Fibroblast of lung (primary cell): ENCODE data around the gene TMEM14A. TPM values are rescaled to one million over a fixed set of nuclear protein-coding genes. Genes with fewer than 3 reads are reported as not detected.
A peak's percentile ranks its signal among the peaks of the same experiment; 100 is the strongest.

ENCODE experiments used
- DNase-seq, 2 donors: peaks; one replicate each; pipeline versions ENCODE4 v3.0.0 to v3.0.0-alpha.2; 2010; ENCODE audit warnings: low read depth in 2 of 2
- H2AFZ ChIP-seq: 2 replicates; pipeline ENCODE4 v1.5.1; 2012; ENCODE audit warnings: low read length, control low read depth, inconsistent platforms
- H3K27ac ChIP-seq: 2 replicates; pipeline ENCODE4 v1.5.1; 2011; ENCODE audit warnings: low read length, control low read depth; ENCODE audit not compliant: insufficient read depth
- H3K27me3 ChIP-seq: 2 replicates; pipeline ENCODE4 v1.5.1; 2011; ENCODE audit warnings: mild to moderate bottlenecking, low read length; ENCODE audit not compliant: control insufficient read depth, insufficient read depth
- H3K36me3 ChIP-seq: 2 replicates; pipeline ENCODE4 v1.5.1; 2011; ENCODE audit warnings: low read length; ENCODE audit not compliant: control insufficient read depth, insufficient read depth
- H3K4me1 ChIP-seq: 2 replicates; pipeline ENCODE4 v1.5.1; 2011; ENCODE audit warnings: low read length; ENCODE audit not compliant: control insufficient read depth, insufficient read depth; ENCODE audit errors: extremely low read depth
- H3K4me2 ChIP-seq: 2 replicates; pipeline ENCODE4 v1.5.1; 2011; ENCODE audit warnings: low read length, control low read depth; ENCODE audit not compliant: insufficient read depth; ENCODE audit errors: extremely low read depth
- H3K4me3 ChIP-seq, 4 experiments: fragments of 200-600 bp in 1 of 4; sonication (generic) in 1 of 4; replicated peaks in 1 of 4; 2 replicates each; pipeline ENCODE4 v1.5.1; 2011 to 2016; ENCODE audit warnings: low read length in 4 of 4, low read depth in 3 of 4, mild to moderate bottlenecking in 3 of 4, control low read depth in 2 of 4, inconsistent platforms in 1 of 4, mixed read lengths in 1 of 4; ENCODE audit not compliant: insufficient read depth in 1 of 4; ENCODE audit errors: control extremely low read depth in 1 of 4
- H3K79me2 ChIP-seq: 2 replicates; pipeline ENCODE4 v1.5.1; 2012; ENCODE audit warnings: mild to moderate bottlenecking, low read length, inconsistent platforms; ENCODE audit not compliant: control insufficient read depth, insufficient read depth
- H3K9ac ChIP-seq: 2 replicates; pipeline ENCODE4 v1.5.1; 2011; ENCODE audit warnings: mild to moderate bottlenecking, low read length, control low read depth; ENCODE audit not compliant: insufficient read depth
- H3K9me3 ChIP-seq: 2 replicates; pipeline ENCODE4 v1.5.1; 2012; ENCODE audit warnings: low read depth, low read length; ENCODE audit not compliant: control insufficient read depth, insufficient read depth
- H4K20me1 ChIP-seq: 2 replicates; pipeline ENCODE4 v1.5.1; 2011; ENCODE audit warnings: low read length; ENCODE audit not compliant: control insufficient read depth, insufficient read depth; ENCODE audit errors: extremely low read depth
- EZH2 ChIP-seq: IDR thresholded peaks from 2 replicates; pipeline ENCODE4 v1.5.1; 2012; ENCODE audit warnings: low read length, control low read depth, mild to moderate bottlenecking; ENCODE audit errors: missing control alignments
- polyA minus RNA-seq: library from RNA; depleted of rRNA, polyadenylated mRNA; stranded (reverse); fragments of >200 nt; gene quantifications from 2 replicates; pipeline ENCODE4 v1.2.3, GENCODE V29; 2011; ENCODE audit warnings: low replicate concordance
- polyA plus RNA-seq, 2 donors: library from polyadenylated mRNA; depleted of rRNA in 1 of 2; stranded (reverse) in 1 of 2; unstranded in 1 of 2; fragments of >200 nt; gene quantifications; 2 replicates each; pipeline ENCODE4 v1.2.1, GENCODE V29; 2011 to 2012; ENCODE audit warnings: missing spikeins in 1 of 2
- total RNA-seq: library from RNA; depleted of rRNA; stranded (reverse); fragments of >200 nt; gene quantifications from 2 replicates; pipeline ENCODE4 v1.2.1, GENCODE V29; 2014
- TF ChIP-seq, protein P1 (sequence below), 2 donors: IDR thresholded peaks in 1 of 2; conservative IDR thresholded peaks in 1 of 2; 1 replicate in 1 of 2; 2 replicates in 1 of 2; pipeline ENCODE4 v1.5.1; 2011 to 2012; ENCODE audit warnings: low read length in 2 of 2, control low read depth in 1 of 2, inconsistent platforms in 1 of 2, low read depth in 1 of 2, mild to moderate bottlenecking in 1 of 2

TMEM14A gene, protein sequence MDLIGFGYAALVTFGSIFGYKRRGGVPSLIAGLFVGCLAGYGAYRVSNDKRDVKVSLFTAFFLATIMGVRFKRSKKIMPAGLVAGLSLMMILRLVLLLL
- 27.5 and 38.3 TPM in 2 replicates for total RNA-seq
- polyA plus RNA-seq: 41.6 and 49.0 TPM in 2 replicates
- polyA plus RNA-seq (2012): 39.0 and 42.5 TPM in 2 replicates
- 0.86 and 3.5 TPM in 2 replicates for polyA minus RNA-seq

DNA sequence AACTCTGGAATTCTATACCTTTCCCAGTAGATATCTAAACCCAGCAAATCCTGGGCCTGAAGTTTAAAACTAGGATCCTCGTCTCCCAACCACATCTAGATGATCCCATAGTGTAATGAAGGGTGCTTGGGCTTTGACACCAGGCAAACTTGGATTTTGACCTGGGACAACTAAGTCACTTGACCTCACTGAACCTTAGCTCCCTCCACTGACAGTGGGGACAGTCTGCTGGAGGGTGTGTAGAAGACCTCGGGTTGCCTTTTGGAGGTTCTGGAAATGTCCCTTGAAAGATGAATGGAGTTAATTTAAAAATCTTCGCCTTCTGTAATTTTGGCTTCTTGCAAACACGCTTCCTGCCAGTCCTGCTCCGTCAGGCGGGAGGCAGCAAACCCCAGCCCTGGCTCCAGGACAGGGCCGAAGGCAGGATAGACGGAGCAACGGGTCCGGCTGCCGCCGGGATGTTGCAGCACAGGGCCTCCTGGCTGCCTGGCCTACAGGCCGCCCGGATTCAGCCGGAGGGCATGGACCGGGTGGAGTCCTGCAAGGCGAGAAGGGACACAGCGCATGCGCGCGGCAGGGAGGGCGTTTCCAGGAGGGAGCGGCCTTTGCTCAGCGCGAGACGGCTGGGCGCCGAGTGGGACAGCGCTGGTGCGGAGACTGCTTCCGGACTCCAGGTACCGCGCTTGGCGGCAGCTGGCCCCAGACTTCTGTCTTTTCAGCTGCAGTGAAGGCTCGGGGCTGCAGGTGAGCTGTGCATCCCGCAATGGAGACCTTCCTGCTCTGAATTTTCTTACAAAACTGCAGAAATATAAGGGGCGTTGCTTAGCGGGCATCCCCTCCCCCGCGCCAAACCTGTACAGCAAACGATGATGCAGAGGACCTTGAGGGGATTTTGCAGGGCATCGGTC, at the start of gene TMEM14A:
Gene TMEM14A (plus strand): TSS at position 612 of the 908 bp plus-strand sequence. CDS start 5,990 bp downstream, outside the sequence.
- Histone ChIP-seq H3K4me3 (peak within 1 kb of the TSS; percentile 79 to 87 (median 82)), H3K9ac (peak within 1 kb of the TSS; percentile 65), H3K4me2 (peak within 1 kb of the TSS; percentile 55), H3K4me1 (peaks cover 4% of the 10 kb centered on the region), H3K27me3 (no peaks in the 10 kb centered on the region), H2AFZ (peak within 1 kb of the TSS; percentile 95), H4K20me1 (no peaks in the 10 kb centered on the region), H3K9me3 (no peaks in the 10 kb centered on the region), H3K36me3 (no peaks in the 10 kb centered on the region), H3K27ac (peak within 1 kb of the TSS; percentile 14), H3K79me2 (peaks cover 6% of the 10 kb centered on the region)
- TF ChIP-seq EZH2: no peak
- TF ChIP-seq, protein P1, sequence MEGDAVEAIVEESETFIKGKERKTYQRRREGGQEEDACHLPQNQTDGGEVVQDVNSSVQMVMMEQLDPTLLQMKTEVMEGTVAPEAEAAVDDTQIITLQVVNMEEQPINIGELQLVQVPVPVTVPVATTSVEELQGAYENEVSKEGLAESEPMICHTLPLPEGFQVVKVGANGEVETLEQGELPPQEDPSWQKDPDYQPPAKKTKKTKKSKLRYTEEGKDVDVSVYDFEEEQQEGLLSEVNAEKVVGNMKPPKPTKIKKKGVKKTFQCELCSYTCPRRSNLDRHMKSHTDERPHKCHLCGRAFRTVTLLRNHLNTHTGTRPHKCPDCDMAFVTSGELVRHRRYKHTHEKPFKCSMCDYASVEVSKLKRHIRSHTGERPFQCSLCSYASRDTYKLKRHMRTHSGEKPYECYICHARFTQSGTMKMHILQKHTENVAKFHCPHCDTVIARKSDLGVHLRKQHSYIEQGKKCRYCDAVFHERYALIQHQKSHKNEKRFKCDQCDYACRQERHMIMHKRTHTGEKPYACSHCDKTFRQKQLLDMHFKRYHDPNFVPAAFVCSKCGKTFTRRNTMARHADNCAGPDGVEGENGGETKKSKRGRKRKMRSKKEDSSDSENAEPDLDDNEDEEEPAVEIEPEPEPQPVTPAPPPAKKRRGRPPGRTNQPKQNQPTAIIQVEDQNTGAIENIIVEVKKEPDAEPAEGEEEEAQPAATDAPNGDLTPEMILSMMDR (conservative IDR thresholded peaks at IDR 0.05 in 1 of 2, IDR thresholded peaks at IDR 0.05 in 1 of 2; ENCODE audit: low read depth in 1 of 2, low read length in 2 of 2): no peak
- DNase-seq: peak; percentile 84 to 91

DNA sequence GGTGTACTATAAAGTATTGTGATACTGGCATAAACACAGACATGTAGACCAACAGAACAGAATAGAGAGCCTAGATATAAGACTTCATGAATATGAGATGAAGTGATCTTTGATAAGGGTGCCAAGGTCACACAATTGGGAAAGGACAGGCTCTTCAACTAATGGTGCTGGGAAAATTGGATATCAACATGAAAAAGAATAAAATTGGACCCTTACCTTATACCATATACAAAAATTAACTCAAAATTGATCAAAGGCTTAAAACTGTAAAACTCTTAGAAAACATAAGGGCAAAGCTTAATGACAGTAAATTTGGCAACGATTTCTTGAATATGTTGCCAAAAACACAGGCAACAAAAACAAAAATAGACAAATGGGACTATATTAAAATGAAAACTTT, 49.3 kb upstream of the TMEM14A start:
- Histone ChIP-seq H3K79me2 (no peaks in the 10 kb centered on the region), H3K27ac (no peak overlapping the region), H3K9ac (no peak overlapping the region), H4K20me1 (no peaks in the 10 kb centered on the region), H3K36me3 (no peaks in the 10 kb centered on the region), H3K9me3 (no peaks in the 10 kb centered on the region), H2AFZ (no peak overlapping the region), H3K4me3 (no peak overlapping the region), H3K4me1 (no peaks in the 10 kb centered on the region), H3K27me3 (no peaks in the 10 kb centered on the region), H3K4me2 (no peak overlapping the region)
- no peak for DNase-seq
- TF ChIP-seq, protein P1 (conservative IDR thresholded peaks at IDR 0.05 in 1 of 2, IDR thresholded peaks at IDR 0.05 in 1 of 2; ENCODE audit: low read depth in 1 of 2, low read length in 2 of 2): no peak
- TF ChIP-seq EZH2: no peak

DNA sequence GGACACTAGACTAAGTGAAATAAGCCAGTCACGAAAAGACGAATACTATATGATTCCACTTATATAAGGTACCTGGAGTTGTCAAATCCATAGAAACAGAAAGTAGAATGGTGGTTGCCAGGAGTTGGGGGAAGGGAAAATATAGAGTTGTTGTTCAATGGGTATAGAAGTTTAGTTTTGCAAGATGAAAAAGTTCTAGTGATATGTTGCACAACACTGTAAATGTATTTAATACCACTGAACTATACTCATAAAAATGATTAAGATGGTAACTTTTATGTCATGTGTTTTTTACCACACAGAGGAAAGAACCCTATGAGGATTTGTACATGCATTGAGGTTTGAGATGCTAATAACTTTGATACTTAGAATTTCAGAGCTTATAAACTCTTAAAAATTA, 48.1 kb upstream of the TMEM14A start:
- no peak for DNase-seq
- Histone ChIP-seq H3K4me2 (no peak overlapping the region), H2AFZ (no peak overlapping the region), H3K36me3 (no peaks in the 10 kb centered on the region), H3K27me3 (no peaks in the 10 kb centered on the region), H3K4me3 (no peak overlapping the region), H3K27ac (no peak overlapping the region), H3K9me3 (no peaks in the 10 kb centered on the region), H3K79me2 (no peaks in the 10 kb centered on the region), H4K20me1 (no peaks in the 10 kb centered on the region), H3K9ac (no peak overlapping the region), H3K4me1 (no peaks in the 10 kb centered on the region)
- TF ChIP-seq, protein P1 (conservative IDR thresholded peaks at IDR 0.05 in 1 of 2, IDR thresholded peaks at IDR 0.05 in 1 of 2; ENCODE audit: low read depth in 1 of 2, low read length in 2 of 2): no peak
- TF ChIP-seq EZH2: no peak
